Astrocyte of the cerebellum (primary cell): ENCODE results near the gene CNIH2.
"Not testable (repeated sequence)": the region's sequence is repeated elsewhere in the genome, so short reads cannot be mapped to it uniquely, and the experiment has no call there.

ENCODE experiments used
- DNase-seq: peaks from one replicate; pipeline ENCODE4 v3.0.0-alpha.2; 2011; ENCODE audit warnings: low read depth
- H3K4me3 ChIP-seq: 2 replicates; pipeline ENCODE4 v1.5.1; 2011; ENCODE audit warnings: mild to moderate bottlenecking, low read depth, low read length, moderate library complexity
- CTCF ChIP-seq: IDR thresholded peaks from 2 replicates; pipeline ENCODE4 v1.5.1; 2012; ENCODE audit warnings: low read length, low read depth, moderate library complexity, mild to moderate bottlenecking; ENCODE audit errors: missing control alignments
- in situ Hi-C: cut with HindIII; loops from 2 replicates; pipeline ENCODE4 v1.10.0; 2017; ENCODE audit warnings: low sequenced_read_pairs

Gene CNIH2

GRCh38 chr11:66317322-66317722, 39.3 kb downstream of the CNIH2 start:
- TF ChIP-seq CTCF, result no peak
- DNase-seq, result no peak
- H3K4me3 ChIP-seq, result no peak overlapping the region
- in situ Hi-C loops, result no loop called here

GRCh38 chr11:66317723-66318599, 40.0 kb downstream of the CNIH2 start:
- DNase-seq, result no peak
- H3K4me3 ChIP-seq, result no peak overlapping the region
- in situ Hi-C loops, result no loop called here
- TF ChIP-seq CTCF, result no peak

GRCh38 chr11:66318600-66318970, 40.6 kb downstream of the CNIH2 start:
- no peak for DNase-seq
- H3K4me3 ChIP-seq, result no peak overlapping the region
- no peak for TF ChIP-seq CTCF
- in situ Hi-C loops, result no loop called here

GRCh38 chr11:66320289-66320688, 42.3 kb downstream of the CNIH2 start:
- H3K4me3 ChIP-seq, in situ Hi-C loops, DNase-seq: not testable (repeated sequence)

- DNase-seq, in situ Hi-C loops, H3K4me3 ChIP-seq: not testable (repeated sequence)
These were observed 42.8 kb downstream of the CNIH2 start for GRCh38 chr11:66320748-66321147.

- DNase-seq, result no peak
- TF ChIP-seq CTCF, result no peak
- in situ Hi-C loops, result no loop called here
- no peak overlapping the region for H3K4me3 ChIP-seq
These were observed 43.6 kb downstream of the CNIH2 start for GRCh38 chr11:66321606-66322005.

- no peak for TF ChIP-seq CTCF
- H3K4me3 ChIP-seq, result no peak overlapping the region
- in situ Hi-C loops, result no loop called here
- no peak for DNase-seq
These were observed 44.9 kb downstream of the CNIH2 start for GRCh38 chr11:66322732-66323427.
